Right lobe of liver (tissue), 4 donors: ENCODE results near the gene LPCAT4.
"Not testable (repeated sequence)": the region's sequence is repeated elsewhere in the genome, so short reads cannot be mapped to it uniquely, and the experiment has no call there.

Source experiments
- POLR2A ChIP-seq: fragments of 450-650 bp; IDR thresholded peaks from one replicate; pipeline ENCODE4 v1.6.1; 2017; ENCODE audit warnings: antibody characterized with exemption, mild to moderate bottlenecking
- TF ChIP-seq, protein P1 (sequence below), 4 donors: fragments of 200-600 bp in 3 of 4; fragments of 450-650 bp in 1 of 4; IDR thresholded peaks; one replicate each; pipeline versions ENCODE4 v1.5.1 to v1.8.0; 2016 to 2022; ENCODE audit warnings: antibody characterized with exemption in 4 of 4, mild to moderate bottlenecking in 2 of 4
- donor health status: DM: no; HTN: no; CAD: no.
- donor health status: DM: no; HTN: no; CAD: no.
- donor health status: DM: no; HTN: yes; CAD: no.

DNA sequence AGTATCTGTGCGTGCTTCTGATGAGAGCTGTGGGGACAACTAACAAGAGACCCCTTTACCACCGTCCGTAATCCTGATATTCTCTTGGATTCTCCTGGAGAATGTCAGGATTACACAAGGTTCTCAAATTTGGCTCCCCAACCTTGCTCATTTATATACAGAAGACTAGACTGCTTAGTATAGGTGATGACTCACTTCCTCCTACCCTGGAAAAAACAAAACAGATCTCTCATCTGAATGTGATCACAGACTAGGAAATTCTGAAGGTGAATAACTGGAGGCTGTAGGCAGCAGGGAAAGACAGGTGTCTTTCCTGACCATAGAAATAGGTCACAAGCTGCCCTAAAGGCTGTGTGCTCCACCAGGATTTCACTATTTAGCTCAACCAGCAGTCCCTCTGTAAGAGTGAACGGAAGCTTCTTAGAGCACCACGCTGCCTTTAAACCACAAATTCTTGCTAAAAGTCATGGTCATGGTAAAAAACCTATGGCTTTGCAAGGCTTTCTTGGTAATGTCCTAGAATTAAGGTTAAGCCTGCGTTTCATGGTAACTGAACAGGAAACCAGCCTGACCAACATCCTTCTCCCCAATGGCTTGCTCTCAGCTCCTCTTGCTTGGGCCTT lies 30.8 kb upstream of the LPCAT4 start:
- not testable (repeated sequence) for TF ChIP-seq POLR2A
- TF ChIP-seq, protein P1, sequence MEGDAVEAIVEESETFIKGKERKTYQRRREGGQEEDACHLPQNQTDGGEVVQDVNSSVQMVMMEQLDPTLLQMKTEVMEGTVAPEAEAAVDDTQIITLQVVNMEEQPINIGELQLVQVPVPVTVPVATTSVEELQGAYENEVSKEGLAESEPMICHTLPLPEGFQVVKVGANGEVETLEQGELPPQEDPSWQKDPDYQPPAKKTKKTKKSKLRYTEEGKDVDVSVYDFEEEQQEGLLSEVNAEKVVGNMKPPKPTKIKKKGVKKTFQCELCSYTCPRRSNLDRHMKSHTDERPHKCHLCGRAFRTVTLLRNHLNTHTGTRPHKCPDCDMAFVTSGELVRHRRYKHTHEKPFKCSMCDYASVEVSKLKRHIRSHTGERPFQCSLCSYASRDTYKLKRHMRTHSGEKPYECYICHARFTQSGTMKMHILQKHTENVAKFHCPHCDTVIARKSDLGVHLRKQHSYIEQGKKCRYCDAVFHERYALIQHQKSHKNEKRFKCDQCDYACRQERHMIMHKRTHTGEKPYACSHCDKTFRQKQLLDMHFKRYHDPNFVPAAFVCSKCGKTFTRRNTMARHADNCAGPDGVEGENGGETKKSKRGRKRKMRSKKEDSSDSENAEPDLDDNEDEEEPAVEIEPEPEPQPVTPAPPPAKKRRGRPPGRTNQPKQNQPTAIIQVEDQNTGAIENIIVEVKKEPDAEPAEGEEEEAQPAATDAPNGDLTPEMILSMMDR (IDR thresholded peaks at IDR 0.05), result not testable (repeated sequence)
